Caco-2 (cell line): ENCODE results near the gene FRMD4A. TPM values are rescaled to one million over a fixed set of nuclear protein-coding genes. Genes with fewer than 3 reads are reported as not detected.

Experiments used
- BruUV-seq: library from RNA; stranded (reverse); fragments of 400-500 nt; replicated peaks from 2 replicates; lab custom pipeline; 2021; lab: Mats Ljungman, UMichigan
- CTCF ChIA-PET: fragments of 300-600 bp; sonication (Branson Sonifier 250); formaldehyde crosslinking; loops from one replicate; lab custom pipeline; 2022; ENCODE audit warnings: antibody characterized with exemption; lab: Charles Lee
- POLR2A ChIA-PET: fragments of 300-600 bp; sonication (Branson Sonifier 250); formaldehyde crosslinking; loops from one replicate; lab custom pipeline; 2022; ENCODE audit warnings: antibody characterized with exemption; lab: Charles Lee
- DNase-seq, 2 experiments: peaks; one replicate each; pipeline versions ENCODE4 v3.0.0 to v3.0.0-alpha.2; 2020 to 2022
- H3K27me3 ChIP-seq: replicated peaks from 2 replicates; pipeline ENCODE4 v1.6.0; 2011; ENCODE audit warnings: low read length; ENCODE audit not compliant: control insufficient read depth, insufficient read depth
- H3K36me3 ChIP-seq: 2 replicates; pipeline ENCODE4 v1.5.1; 2011; ENCODE audit warnings: low read length; ENCODE audit not compliant: control insufficient read depth, insufficient read depth
- H3K4me1 ChIP-seq: fragments of 250-450 bp; sonication (Bioruptor Pico); 2 replicates; pipeline ENCODE4 v1.5.1; 2020; ENCODE audit warnings: mild to moderate bottlenecking
- H3K4me3 ChIP-seq: 2 replicates; pipeline ENCODE4 v1.5.1; 2011; ENCODE audit warnings: low read depth, mild to moderate bottlenecking, control low read depth, low read length
- H3K9me3 ChIP-seq: fragments of 250-450 bp; sonication (Bioruptor Pico); 2 replicates; pipeline ENCODE4 v1.5.1; 2020; ENCODE audit warnings: mild to moderate bottlenecking, moderate library complexity
- H3K27ac Mint-ChIP-seq: one replicate; pipeline ENCODE4 v1.8.0; 2022; ENCODE audit warnings: mixed read lengths; ENCODE audit not compliant: unreplicated experiment
- H3K27me3 Mint-ChIP-seq: one replicate; pipeline ENCODE4 v1.8.0; 2022; ENCODE audit warnings: mixed read lengths; ENCODE audit not compliant: insufficient read depth, unreplicated experiment
- H3K36me3 Mint-ChIP-seq: one replicate; pipeline ENCODE4 v1.8.0; 2022; ENCODE audit warnings: mild to moderate bottlenecking, mixed read lengths; ENCODE audit not compliant: insufficient read depth, unreplicated experiment
- H3K4me1 Mint-ChIP-seq: one replicate; pipeline ENCODE4 v1.8.0; 2022; ENCODE audit warnings: low read depth, mixed read lengths; ENCODE audit not compliant: unreplicated experiment
- H3K4me3 Mint-ChIP-seq: one replicate; pipeline ENCODE4 v1.8.0; 2022; ENCODE audit warnings: mild to moderate bottlenecking, moderate library complexity, mixed read lengths; ENCODE audit not compliant: unreplicated experiment
- H3K9me3 Mint-ChIP-seq: one replicate; pipeline ENCODE4 v1.8.0; 2022; ENCODE audit warnings: mixed read lengths; ENCODE audit not compliant: unreplicated experiment
- CTCF ChIP-seq, 2 experiments: fragments of 200-600 bp in 1 of 2; IDR thresholded peaks; 1 replicate in 1 of 2; 2 replicates in 1 of 2; pipeline versions ENCODE4 v1.5.1 to v1.8.0; 2011 to 2022; ENCODE audit warnings: antibody characterized with exemption in 1 of 2, control low read depth in 1 of 2, inconsistent platforms in 1 of 2, low read depth in 1 of 2, low read length in 1 of 2, mild to moderate bottlenecking in 1 of 2, moderate library complexity in 1 of 2; ENCODE audit not compliant: insufficient read depth in 1 of 2, severe bottlenecking in 1 of 2, unreplicated experiment in 1 of 2
- intact Hi-C: fragments of 100-400 bp; cut with micrococcal nuclease; formaldehyde crosslinking; loops from one replicate; pipeline ENCODE4 v1.10.0; 2022; ENCODE audit not compliant: unreplicated experiment
- total RNA-seq: library from RNA; stranded (reverse); gene quantifications from 2 replicates; pipeline ENCODE4 v1.2.3, GENCODE V29; 2022

Gene FRMD4A
- total RNA-seq, 1 experiment from 2014 or later, result 52.1 TPM

- no peak overlapping the region for H3K4me3 Mint-ChIP-seq
- no peaks in the 10 kb centered on the region for H3K36me3 ChIP-seq
- DNase-seq, result no peak
- H3K4me1 Mint-ChIP-seq, result peaks cover 6% of the 10 kb centered on the region
- no peaks in the 10 kb centered on the region for H3K36me3 Mint-ChIP-seq
- H3K27me3 Mint-ChIP-seq, result no peaks in the 10 kb centered on the region
- no peak overlapping the region for H3K27ac Mint-ChIP-seq
- H3K27me3 ChIP-seq, result no peaks in the 10 kb centered on the region
- no peaks in the 10 kb centered on the region for H3K9me3 ChIP-seq
- peaks cover 18% of the 10 kb centered on the region for H3K4me1 ChIP-seq
- ChIA-PET POLR2A (no interaction called here), CTCF (no interaction called here)
- intact Hi-C loops, result no loop called here
- TF ChIP-seq CTCF (IDR thresholded peaks at IDR 0.05; ENCODE audit: insufficient read depth in 1 of 2, low read depth in 1 of 2, low read length in 1 of 2, severe bottlenecking in 1 of 2, unreplicated experiment in 1 of 2), result no peak
- BruUV-seq, result no TSS peak
- H3K4me3 ChIP-seq, result no peak overlapping the region
- H3K9me3 Mint-ChIP-seq, result no peaks in the 10 kb centered on the region
Observed at GRCh38 chr10:13751191-13751764, 579.4 kb downstream of the FRMD4A start.

GRCh38 chr10:13750299-13751190 lies 580.2 kb downstream of the FRMD4A start:
- Histone ChIP-seq H3K36me3 (no peaks in the 10 kb centered on the region), H3K4me3 (no peak overlapping the region), H3K27me3 (no peaks in the 10 kb centered on the region), H3K4me1 (peaks cover 12% of the 10 kb centered on the region), H3K9me3 (no peaks in the 10 kb centered on the region)
- Mint-ChIP-seq H3K27me3 (no peaks in the 10 kb centered on the region), H3K9me3 (no peaks in the 10 kb centered on the region), H3K36me3 (no peaks in the 10 kb centered on the region), H3K4me3 (no peak overlapping the region), H3K27ac (no peak overlapping the region), H3K4me1 (peaks cover 8% of the 10 kb centered on the region)
- POLR2A ChIA-PET, result no interaction called here
- no peak for TF ChIP-seq CTCF (IDR thresholded peaks at IDR 0.05; ENCODE audit: insufficient read depth in 1 of 2, low read depth in 1 of 2, low read length in 1 of 2, severe bottlenecking in 1 of 2, unreplicated experiment in 1 of 2)
- no TSS peak for BruUV-seq
- DNase-seq, result no peak
- intact Hi-C loops, result no loop called here
- CTCF ChIA-PET, result no interaction called here

GRCh38 chr10:13745271-13745670 lies 585.5 kb downstream of the FRMD4A start:
- H3K9me3 Mint-ChIP-seq, result no peaks in the 10 kb centered on the region
- POLR2A ChIA-PET, result no interaction called here
- no peak overlapping the region for H3K4me3 Mint-ChIP-seq

More at GRCh38 chr10:13745271-13745670, 585.5 kb downstream of the FRMD4A start:
- CTCF ChIA-PET, result no interaction called here
- peaks cover 12% of the 10 kb centered on the region for H3K4me1 Mint-ChIP-seq
- no peaks in the 10 kb centered on the region for H3K27me3 ChIP-seq
- intact Hi-C loops, result no loop called here
- no peak for DNase-seq
- no peaks in the 10 kb centered on the region for H3K36me3 Mint-ChIP-seq
- no peaks in the 10 kb centered on the region for H3K36me3 ChIP-seq
- no peak overlapping the region for H3K27ac Mint-ChIP-seq
- BruUV-seq, result no TSS peak
- no peaks in the 10 kb centered on the region for H3K9me3 ChIP-seq
- H3K4me3 ChIP-seq, result no peak overlapping the region
- no peak for TF ChIP-seq CTCF (IDR thresholded peaks at IDR 0.05; ENCODE audit: insufficient read depth in 1 of 2, low read depth in 1 of 2, low read length in 1 of 2, severe bottlenecking in 1 of 2, unreplicated experiment in 1 of 2)
- H3K4me1 ChIP-seq, result peaks cover 17% of the 10 kb centered on the region
- H3K27me3 Mint-ChIP-seq, result no peaks in the 10 kb centered on the region
